Measurements from ENCODE around the gene DCTPP1. TPM values are rescaled to one million over a fixed set of nuclear protein-coding genes. Genes with fewer than 3 reads are reported as not detected.

The DCTPP1 gene
- polyA plus RNA-seq, 1 of the 3 experiments (the other 2 are of a cell fraction) = 79.2 TPM

DNA sequence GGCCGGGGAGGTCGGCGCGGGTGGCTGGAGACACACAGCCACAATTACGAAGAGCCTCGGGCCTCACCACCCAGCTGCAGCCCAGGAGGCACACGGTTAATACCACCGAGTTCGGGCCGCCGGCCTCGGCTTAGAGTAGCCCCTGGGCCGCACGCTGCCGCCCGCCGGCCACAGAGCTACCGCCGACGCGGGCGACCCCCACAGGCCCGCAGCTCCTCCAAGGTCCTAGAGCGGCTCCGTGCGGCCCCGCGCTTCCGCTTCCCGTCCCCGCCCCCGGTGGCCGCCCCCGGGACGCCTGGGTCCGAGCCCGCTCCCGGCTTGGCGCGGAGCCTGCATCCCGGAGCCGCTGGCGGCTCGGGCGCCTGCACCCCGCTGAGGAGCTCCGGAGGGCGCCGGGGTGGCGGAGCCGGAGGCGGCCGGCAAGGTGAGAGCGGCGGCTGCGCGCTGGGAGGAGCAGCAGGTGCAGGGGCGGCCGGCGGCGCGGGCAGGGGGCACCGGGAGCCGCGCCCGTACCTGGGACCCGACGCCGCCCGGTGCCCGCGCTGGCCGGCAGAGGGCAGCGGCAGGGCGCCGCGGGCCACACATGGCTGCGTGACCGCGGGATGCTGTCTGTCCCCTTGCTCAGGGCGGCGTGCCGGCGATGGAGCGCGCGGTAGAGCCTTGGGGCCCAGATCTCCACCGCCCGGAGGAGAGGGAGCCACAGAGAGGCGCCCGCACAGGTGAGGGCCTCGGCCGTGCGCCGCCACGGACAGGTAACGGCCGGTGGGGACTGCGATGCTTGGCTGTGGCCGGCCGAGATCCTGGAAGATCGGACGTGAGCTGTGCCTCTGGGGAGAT lies 34.5 kb downstream of the DCTPP1 start, which contains the start of gene ZNF48 (continued):
- peak; percentile 13 for TF ChIP-seq CHD2 (IDR thresholded peaks at IDR 0.05; ENCODE audit: low read length, partially characterized antibody)
- TF ChIP-seq ELF1 (IDR thresholded peaks at IDR 0.05) = peak; percentile 83
- TF ChIP-seq ZBTB33 (IDR thresholded peaks at IDR 0.05; ENCODE audit: borderline replicate concordance, low read depth) = 0 out of 2 replicates have a peak, but pooled peaks have one; percentile 7
- TF ChIP-seq USF1 (IDR thresholded peaks at IDR 0.05; ENCODE audit: borderline replicate concordance, low read depth) = no peak
- 0 out of 2 replicates have a peak, but pooled peaks have one; percentile 21 for TF ChIP-seq FOXM1 (IDR thresholded peaks at IDR 0.05; ENCODE audit: low read depth)
- TF ChIP-seq MXI1 (IDR thresholded peaks at IDR 0.05; ENCODE audit: low read depth, low read length) = peak; percentile 76

DNA sequence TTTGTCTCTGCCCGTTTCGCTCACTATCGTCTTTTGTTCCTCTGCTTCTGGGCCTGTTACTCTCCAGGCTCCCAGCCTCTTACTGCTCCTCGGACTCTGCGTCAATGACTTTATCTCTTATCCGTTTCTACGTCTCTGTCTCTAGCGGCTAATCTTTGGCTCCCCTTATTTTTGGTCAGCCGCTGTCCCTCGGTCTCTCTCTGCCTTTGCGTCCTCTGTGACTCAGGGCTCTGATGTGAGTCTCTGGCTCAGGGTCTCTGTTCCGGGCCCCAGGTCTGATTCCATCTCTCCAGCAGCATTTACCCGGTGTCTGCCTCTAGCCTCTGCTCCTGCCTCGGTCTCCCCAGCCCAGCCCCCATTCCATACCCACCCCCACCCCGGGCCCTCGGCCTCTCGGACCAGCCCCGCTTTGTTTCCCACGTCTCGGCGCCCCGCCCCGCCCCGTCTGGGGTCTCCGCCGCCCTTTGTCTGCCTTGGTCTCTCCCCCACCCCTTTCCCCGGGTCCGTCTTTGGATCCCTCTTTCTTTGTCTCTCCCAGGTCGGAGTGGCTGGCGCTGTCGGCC lies 35.2 kb downstream of the DCTPP1 start:
- TF ChIP-seq NRF1 (IDR thresholded peaks at IDR 0.05; ENCODE audit: low read depth, low read length) = no peak
- TF ChIP-seq RAD21 (IDR thresholded peaks at IDR 0.05; ENCODE audit: low read length) = no peak
- TF ChIP-seq RFX5 (IDR thresholded peaks at IDR 0.05; ENCODE audit: low read length) = no peak
- DNase-seq = no peak
- Histone ChIP-seq H3K4me3 (ENCODE audit: low read depth in 2 of 2, low read length in 1 of 2) (peak overlapping the region; percentile 88 to 94), H3K9me2 (no peaks in the 10 kb centered on the region), H3K79me2 (ENCODE audit: insufficient read depth) (peaks cover 28% of the 10 kb centered on the region), H4K20me1 (ENCODE audit: insufficient read depth) (no peaks in the 10 kb centered on the region), H3K27ac (ENCODE audit: low read depth in 2 of 2, low read length in 1 of 2) (peak overlapping the region; percentile 83 to 96), H2AFZ (ENCODE audit: low read depth) (peak overlapping the region; percentile 79), H3K4me1 (ENCODE audit: control insufficient read depth in 1 of 2, insufficient read depth in 2 of 2, low read depth in 1 of 2, low read length in 1 of 2) (peaks cover 8 to 15% of the 10 kb centered on the region in 2 experiments; a peak in 2 of 4 replicates), H3K9ac (peak overlapping the region; percentile 94), H3K27me3 (ENCODE audit: insufficient read depth) (no peaks in the 10 kb centered on the region), H3K9me3 (no peaks in the 10 kb centered on the region), H3K36me3 (replicated peaks in 1 of 2; ENCODE audit: control insufficient read depth in 1 of 2, insufficient read depth in 2 of 2, low read length in 1 of 2) (peaks cover 5 to 18% of the 10 kb centered on the region in 2 experiments), H3F3A (replicated peaks; ENCODE audit: insufficient read depth) (peaks cover 27% of the 10 kb centered on the region), H3K4me2 (peak overlapping the region; percentile 78)
- POLR2A ChIA-PET = interaction anchor here (0.9 to 4.0 kb wide), 14 partner anchors 11 to 587 kb away, joined by 3 to 33 read pairs (median 6); partner anchors contain the start of genes CD2BP2, SEPTIN1 and ZNF771
- WGBS (ENCODE audit: low lambda C conversion rate) = 6% methylated on average over 31 of the region's 31 CpGs
- CTCF ChIA-PET = interaction anchor here (0.8 to 2.7 kb wide), 11 partner anchors 10 to 234 kb away, joined by 3 to 30 read pairs (median 4); partner anchors contain the start of genes TBC1D10B and ZNF771

DNA sequence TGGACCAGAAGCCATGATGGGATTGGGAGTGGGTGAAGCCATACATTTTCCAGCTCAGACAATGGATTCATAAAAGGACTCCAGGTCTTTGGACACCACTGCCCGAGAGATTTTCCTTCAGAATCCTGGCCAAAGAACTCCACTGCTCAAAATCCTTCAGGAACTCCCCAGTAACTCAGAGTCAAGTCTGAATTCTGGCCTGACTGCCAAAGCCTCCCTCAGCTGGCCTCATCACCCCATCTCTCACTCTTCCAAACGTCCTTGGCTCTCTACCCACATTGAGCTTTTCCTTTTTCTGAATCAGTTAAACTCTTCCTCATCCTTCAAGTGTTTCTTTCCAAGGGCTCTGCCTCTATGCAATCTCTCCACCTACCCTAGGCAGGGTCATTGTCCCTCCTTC lies 46.3 kb downstream of the DCTPP1 start:
- H3K27me3 ChIP-seq (ENCODE audit: insufficient read depth) = no peaks in the 10 kb centered on the region
- H3K9ac ChIP-seq = no peak overlapping the region
- TF ChIP-seq RCOR1 (IDR thresholded peaks at IDR 0.05; ENCODE audit: low read length) (no peak), FOSL2 (IDR thresholded peaks at IDR 0.05; ENCODE audit: borderline replicate concordance, low read depth) (no peak), NFIC (IDR thresholded peaks at IDR 0.05; ENCODE audit: borderline replicate concordance) (no peak), RAD21 (IDR thresholded peaks at IDR 0.05; ENCODE audit: low read length) (no peak), FOXJ3 (CRISPR knock-in tag; IDR thresholded peaks at IDR 0.05) (no peak), TAF1 (IDR thresholded peaks at IDR 0.05; ENCODE audit: borderline replicate concordance, low read depth, low read length) (no peak), MEF2A (IDR thresholded peaks at IDR 0.05; ENCODE audit: borderline replicate concordance, low read depth) (no peak), TEAD4 (IDR thresholded peaks at IDR 0.05; ENCODE audit: borderline replicate concordance, insufficient read depth) (no peak), RFX5 (IDR thresholded peaks at IDR 0.05; ENCODE audit: low read length) (no peak), ZBTB33 (IDR thresholded peaks at IDR 0.05; ENCODE audit: borderline replicate concordance, low read depth) (no peak), JUND (IDR thresholded peaks at IDR 0.05) (no peak), EP300 (IDR thresholded peaks at IDR 0.05; ENCODE audit: borderline replicate concordance in 1 of 2, low read depth in 1 of 2, low read length in 1 of 2) (no peak), MXI1 (IDR thresholded peaks at IDR 0.05; ENCODE audit: low read depth, low read length) (no peak), GATA2 (CRISPR knock-in tag; IDR thresholded peaks at IDR 0.05) (no peak)

More for the DNA sequence above, 46.3 kb downstream of the DCTPP1 start:
- H3K27ac ChIP-seq (ENCODE audit: low read depth in 2 of 2, low read length in 1 of 2) = no peak overlapping the region
- ChIA-PET POLR2A (interaction anchor here (0.6 to 5.1 kb wide), 3 partner anchors 11 to 16 kb away, joined by 4 to 33 read pairs (median 6); partner anchors contain the start of genes TBC1D10B and ZNF48), CTCF (interaction anchor here (1.6 kb wide), 1 partner anchor 12 kb away, joined by 7 read pairs; the partner anchor contains the start of gene ZNF48)
- no peak for DNase-seq
- H3K4me1 ChIP-seq (ENCODE audit: control insufficient read depth in 1 of 2, insufficient read depth in 2 of 2, low read depth in 1 of 2, low read length in 1 of 2) = peaks cover 0 to 4% of the 10 kb centered on the region in 2 experiments; a peak in 1 of 4 replicates
- 58% methylated on average over 2 of the region's 2 CpGs for WGBS (ENCODE audit: low lambda C conversion rate)
- no peaks in the 10 kb centered on the region for H3K9me3 ChIP-seq
- H3K4me2 ChIP-seq = no peak overlapping the region
- no peak overlapping the region for H2AFZ ChIP-seq (ENCODE audit: low read depth)
- H3F3A ChIP-seq (replicated peaks; ENCODE audit: insufficient read depth) = peaks cover 11% of the 10 kb centered on the region
- H3K79me2 ChIP-seq (ENCODE audit: insufficient read depth) = peaks cover 15% of the 10 kb centered on the region; the same call in 1 of the 2 replicates
- H4K20me1 ChIP-seq (ENCODE audit: insufficient read depth) = peaks cover 12% of the 10 kb centered on the region; the same call in 1 of the 2 replicates
- peaks cover 0 to 6% of the 10 kb centered on the region in 2 experiments for H3K36me3 ChIP-seq (replicated peaks in 1 of 2; ENCODE audit: control insufficient read depth in 1 of 2, insufficient read depth in 2 of 2, low read length in 1 of 2)
- no peaks in the 10 kb centered on the region for H3K9me2 ChIP-seq
- H3K4me3 ChIP-seq (ENCODE audit: low read depth in 2 of 2, low read length in 1 of 2) = no peak overlapping the region
